Measurements from ENCODE around the gene LRBA. TPM values are rescaled to one million over a fixed set of nuclear protein-coding genes. Genes with fewer than 3 reads are reported as not detected.

LRBA gene
- total and polyA plus RNA-seq, 2 donors (not counting 3 experiments of a cell fraction or from before 2014, with no cell fraction given) = 18.0 to 35.1 TPM

DNA sequence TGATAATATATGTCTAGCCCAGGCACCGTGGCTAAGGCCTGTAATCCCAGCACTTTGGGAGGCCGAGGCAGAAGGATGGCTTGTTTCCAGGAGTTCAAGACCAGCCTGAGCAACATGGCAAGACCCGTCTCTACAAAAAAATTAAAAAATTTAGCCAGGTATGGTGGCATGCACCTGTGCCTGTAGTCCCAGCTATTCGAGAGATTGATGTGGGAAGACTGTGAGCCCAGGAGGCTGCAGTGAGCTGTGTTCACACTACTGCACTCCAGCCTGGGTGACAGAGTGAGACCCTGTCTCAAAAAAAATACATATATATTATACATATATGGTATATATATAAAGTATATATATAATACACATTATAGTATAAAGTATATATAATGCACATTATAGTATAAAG is 595.1 kb downstream of the LRBA start:
- Histone ChIP-seq H3K27ac (ENCODE audit: insufficient read depth, low read depth, low read length) (no peak overlapping the region), H3K79me2 (ENCODE audit: control insufficient read depth, insufficient read depth, low read length) (no peaks in the 10 kb centered on the region), H3K9me1 (replicated peaks; ENCODE audit: control insufficient read depth, extremely low read depth, insufficient read depth, low read length) (no peaks in the 10 kb centered on the region), H3K4me3 (replicated peaks in 1 of 3; ENCODE audit: insufficient read depth in 1 of 3, low read depth in 1 of 3, low read length in 3 of 3) (no peak overlapping the region), H3K36me3 (ENCODE audit: control insufficient read depth in 2 of 2, extremely low read depth in 1 of 2, insufficient read depth in 2 of 2, low read length in 2 of 2) (no peaks in the 10 kb centered on the region), H3K9me3 (replicated peaks; ENCODE audit: control insufficient read depth, insufficient read depth, low read length) (no peaks in the 10 kb centered on the region), H4K20me1 (replicated peaks; ENCODE audit: control insufficient read depth, extremely low read depth, insufficient read depth, low read length) (no peaks in the 10 kb centered on the region), H3K4me1 (ENCODE audit: control insufficient read depth, extremely low read depth, insufficient read depth, low read length) (no peaks in the 10 kb centered on the region), H3K4me2 (ENCODE audit: insufficient read depth, low read length) (no peak overlapping the region), H3K9ac (replicated peaks; ENCODE audit: extremely low read depth, insufficient read depth, low read length) (no peak overlapping the region), H2AFZ (ENCODE audit: low read depth, low read length) (no peak overlapping the region), H3K27me3 (ENCODE audit: control insufficient read depth in 2 of 2, insufficient read depth in 2 of 2, low read length in 2 of 2) (no peaks in the 10 kb centered on the region)
- ChIA-PET POLR2A (no interaction called here), CTCF (no interaction called here)
- dilution Hi-C loops (cut with MboI; ENCODE audit: extremely low pct_ligation_motif_present, low sequenced_read_pairs) = no loop called here
- TF ChIP-seq POLR2A (IDR thresholded peaks at IDR 0.05; ENCODE audit: low read depth, low read length) = no peak
- no peak for TF ChIP-seq EZH2 (IDR thresholded peaks at IDR 0.05; ENCODE audit: borderline replicate concordance, low read depth, low read length, severe bottlenecking)
- TF ChIP-seq FOS (IDR thresholded peaks at IDR 0.05; ENCODE audit: borderline replicate concordance, insufficient read depth, low read length) = no peak
- TF ChIP-seq, protein P1, sequence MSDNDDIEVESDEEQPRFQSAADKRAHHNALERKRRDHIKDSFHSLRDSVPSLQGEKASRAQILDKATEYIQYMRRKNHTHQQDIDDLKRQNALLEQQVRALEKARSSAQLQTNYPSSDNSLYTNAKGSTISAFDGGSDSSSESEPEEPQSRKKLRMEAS (IDR thresholded peaks at IDR 0.05; ENCODE audit: insufficient read depth, insufficient read length) = no peak
- no peak for TF ChIP-seq GATA2 (IDR thresholded peaks at IDR 0.05; ENCODE audit: insufficient read depth, insufficient read length, low read depth, low read length)
- no peak for TF ChIP-seq MYC (IDR thresholded peaks at IDR 0.05; ENCODE audit: low read depth, low read length)
- no peak for TF ChIP-seq JUN (IDR thresholded peaks at IDR 0.05; ENCODE audit: borderline replicate concordance, insufficient read depth, insufficient read length, low read depth)
- TF ChIP-seq POLR2AphosphoS5 (IDR thresholded peaks at IDR 0.05; ENCODE audit: insufficient read depth, low read depth, low read length) = no peak
- TF ChIP-seq, protein P2, sequence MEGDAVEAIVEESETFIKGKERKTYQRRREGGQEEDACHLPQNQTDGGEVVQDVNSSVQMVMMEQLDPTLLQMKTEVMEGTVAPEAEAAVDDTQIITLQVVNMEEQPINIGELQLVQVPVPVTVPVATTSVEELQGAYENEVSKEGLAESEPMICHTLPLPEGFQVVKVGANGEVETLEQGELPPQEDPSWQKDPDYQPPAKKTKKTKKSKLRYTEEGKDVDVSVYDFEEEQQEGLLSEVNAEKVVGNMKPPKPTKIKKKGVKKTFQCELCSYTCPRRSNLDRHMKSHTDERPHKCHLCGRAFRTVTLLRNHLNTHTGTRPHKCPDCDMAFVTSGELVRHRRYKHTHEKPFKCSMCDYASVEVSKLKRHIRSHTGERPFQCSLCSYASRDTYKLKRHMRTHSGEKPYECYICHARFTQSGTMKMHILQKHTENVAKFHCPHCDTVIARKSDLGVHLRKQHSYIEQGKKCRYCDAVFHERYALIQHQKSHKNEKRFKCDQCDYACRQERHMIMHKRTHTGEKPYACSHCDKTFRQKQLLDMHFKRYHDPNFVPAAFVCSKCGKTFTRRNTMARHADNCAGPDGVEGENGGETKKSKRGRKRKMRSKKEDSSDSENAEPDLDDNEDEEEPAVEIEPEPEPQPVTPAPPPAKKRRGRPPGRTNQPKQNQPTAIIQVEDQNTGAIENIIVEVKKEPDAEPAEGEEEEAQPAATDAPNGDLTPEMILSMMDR (IDR thresholded peaks at IDR 0.05; ENCODE audit: extremely low read depth in 1 of 2, insufficient read depth in 1 of 2, low read depth in 1 of 2, low read length in 2 of 2) = no peak
- intact Hi-C loops (cut with micrococcal nuclease) = no loop called here
- DNase-seq (ENCODE audit: low read depth, low spot score) (no peak), FAIRE-seq (no peak)
- no TSS peak for BruUV-seq (replicated peaks)
